Omental fat pad (tissue), 4 donors: ENCODE results near the gene SKIC2. TPM values are rescaled to one million over a fixed set of nuclear protein-coding genes. Genes with fewer than 3 reads are reported as not detected.
"Not testable (repeated sequence)": the region's sequence is repeated elsewhere in the genome, so short reads cannot be mapped to it uniquely, and the experiment has no call there.

ENCODE experiments used
- ATAC-seq: fragments of 150-250 bp; one replicate; pipeline ENCODE4 v1.9.1; 2016; ENCODE audit warnings: mild to moderate bottlenecking, moderate library complexity; ENCODE audit not compliant: low FRiP score
- DNase-seq: peaks from one replicate; pipeline ENCODE4 v3.0.0-alpha.2; 2019; ENCODE audit warnings: low spot score
- CTCF ChIP-seq, 3 donors: fragments of 450-650 bp; IDR thresholded peaks; one replicate each; pipeline ENCODE4 v1.5.1; 2016 to 2017; ENCODE audit warnings: antibody characterized with exemption in 3 of 3, mild to moderate bottlenecking in 3 of 3, moderate library complexity in 2 of 3
- total RNA-seq, 4 donors: library from RNA; depleted of rRNA; stranded (reverse); fragments of >200 nt; gene quantifications; one replicate each; pipeline ENCODE4 v1.1.0, GENCODE V29; 2016

Gene SKIC2
- 10 to 100 TPM; 31.3 to 50.8 (median 44.8) TPM for total RNA-seq

GRCh38 chr6:31958741-31959739 is at the start of gene SKIC2, which contains the start of gene NELFE:
SKIC2 (plus strand) TSS chr6:31959175; CDS start chr6:31959193, 18 bp downstream.
NELFE (minus strand) TSS chr6:31958971; CDS start chr6:31958446, 525 bp downstream.
- ATAC-seq = peak; percentile 97
- DNase-seq = peak; percentile 86
- no peak for TF ChIP-seq CTCF (IDR thresholded peaks at IDR 0.05)

- not testable (repeated sequence) for ATAC-seq, DNase-seq
These were observed 49.7 kb upstream of the SKIC2 start for GRCh38 chr6:31909298-31909697.

GRCh38 chr6:31911826-31912585 is 47.0 kb upstream of the SKIC2 start:
- ATAC-seq (no peak), DNase-seq (no peak)
- TF ChIP-seq CTCF (IDR thresholded peaks at IDR 0.05) = no peak

- ATAC-seq (no peak), DNase-seq (no peak)
- no peak for TF ChIP-seq CTCF (IDR thresholded peaks at IDR 0.05)
These were observed 43.6 kb upstream of the SKIC2 start for GRCh38 chr6:31915351-31915750.

GRCh38 chr6:31915756-31916155 is 43.2 kb upstream of the SKIC2 start:
- DNase-seq = no peak
- TF ChIP-seq CTCF (IDR thresholded peaks at IDR 0.05) = no peak
- no peak for ATAC-seq

GRCh38 chr6:31918069-31918720 is 40.8 kb upstream of the SKIC2 start:
- ATAC-seq = no peak
- no peak for TF ChIP-seq CTCF (IDR thresholded peaks at IDR 0.05)
- no peak for DNase-seq
